Astrocyte of the cerebellum (primary cell): ENCODE data around the gene RNF25.

Source experiments
- DNase-seq: peaks from one replicate; pipeline ENCODE4 v3.0.0-alpha.2; 2011; ENCODE audit warnings: low read depth
- H3K4me3 ChIP-seq: 2 replicates; pipeline ENCODE4 v1.5.1; 2011; ENCODE audit warnings: mild to moderate bottlenecking, low read depth, low read length, moderate library complexity
- CTCF ChIP-seq: IDR thresholded peaks from 2 replicates; pipeline ENCODE4 v1.5.1; 2012; ENCODE audit warnings: low read length, low read depth, moderate library complexity, mild to moderate bottlenecking; ENCODE audit errors: missing control alignments
- in situ Hi-C: cut with HindIII; loops from 2 replicates; pipeline ENCODE4 v1.10.0; 2017; ENCODE audit warnings: low sequenced_read_pairs

Gene RNF25

GRCh38 chr2:218716070-218716469, 44.3 kb upstream of the RNF25 start:
- no peak for TF ChIP-seq CTCF
- DNase-seq: no peak
- in situ Hi-C loops: no loop called here
- H3K4me3 ChIP-seq: no peak overlapping the region

GRCh38 chr2:218713922-218714321, 42.1 kb upstream of the RNF25 start:
- DNase-seq: no peak
- TF ChIP-seq CTCF: no peak
- no peak overlapping the region for H3K4me3 ChIP-seq
- in situ Hi-C loops: no loop called here

- in situ Hi-C loops: no loop called here
- H3K4me3 ChIP-seq: peak overlapping the region; percentile 95
These were observed 39.7 kb upstream of the RNF25 start for GRCh38 chr2:218711550-218711929.

GRCh38 chr2:218710687-218711549, 39.1 kb upstream of the RNF25 start, which contains the start of gene TTLL4:
TSS of gene TTLL4 (plus strand) at chr2:218710835. CDS start at chr2:218737677, 26,842 bp downstream.
- TF ChIP-seq CTCF: peak; percentile 81
- in situ Hi-C loops: no loop called here
- peak; percentile 89 for DNase-seq
- peak within 1 kb of the TSS; percentile 95 for H3K4me3 ChIP-seq

More at GRCh38 chr2:218711550-218711929, 39.7 kb upstream of the RNF25 start:
- no peak for TF ChIP-seq CTCF
- DNase-seq: no peak

- no peak for TF ChIP-seq CTCF
- in situ Hi-C loops: no loop called here
- DNase-seq: no peak
- peak overlapping the region; percentile 95 for H3K4me3 ChIP-seq
These were observed 38.5 kb upstream of the RNF25 start for GRCh38 chr2:218710334-218710686.

GRCh38 chr2:218709908-218710307, 38.1 kb upstream of the RNF25 start:
- in situ Hi-C loops: no loop called here
- no peak overlapping the region for H3K4me3 ChIP-seq
- TF ChIP-seq CTCF: no peak
- DNase-seq: no peak
